SK-N-SH treated with all-trans-retinoic acid at 6 μM for 48 hours (cell line): ENCODE results near the gene CRACR2B.

Experiments
- ATAC-seq: fragments of 200-7000 bp; cut with Tn5 transposase; 3 replicates; pipeline ENCODE4 v1.9.1; 2020; ENCODE audit warnings: mild to moderate bottlenecking, moderate library complexity
- BACH2 ChIP-seq: fragments of 250-450 bp; sonication (Bioruptor Pico); IDR thresholded peaks from 2 replicates; pipeline ENCODE4 v1.9.0; 2021; ENCODE audit warnings: mild to moderate bottlenecking, borderline replicate concordance
- CREB5 ChIP-seq: fragments of 250-450 bp; sonication (Bioruptor Pico); IDR thresholded peaks from 2 replicates; pipeline ENCODE4 v1.5.1; 2020; ENCODE audit warnings: low read depth, mild to moderate bottlenecking, moderate library complexity
- CSDC2 ChIP-seq: fragments of 250-450 bp; sonication (Bioruptor Pico); IDR thresholded peaks from 2 replicates; pipeline ENCODE4 v1.5.0; 2020; ENCODE audit warnings: mild to moderate bottlenecking, moderate library complexity
- CSRNP3 ChIP-seq: fragments of 250-450 bp; sonication (Bioruptor Pico); IDR thresholded peaks from 2 replicates; pipeline ENCODE4 v1.5.1; 2021; ENCODE audit warnings: mild to moderate bottlenecking, moderate library complexity
- GLIS3 ChIP-seq: fragments of 250-450 bp; sonication (Bioruptor Pico); IDR thresholded peaks from 2 replicates; pipeline ENCODE4 v1.5.0; 2020; ENCODE audit warnings: mild to moderate bottlenecking, moderate library complexity
- ISL1 ChIP-seq: fragments of 250-450 bp; sonication (Bioruptor Pico); IDR thresholded peaks from 2 replicates; pipeline ENCODE4 v2.1.2; 2022; ENCODE audit warnings: mild to moderate bottlenecking, moderate library complexity
- OSR1 ChIP-seq: fragments of 250-450 bp; sonication (Bioruptor Pico); IDR thresholded peaks from 2 replicates; pipeline ENCODE4 v1.8.0; 2022; ENCODE audit warnings: moderate library complexity, mild to moderate bottlenecking, inconsistent platforms
- PATZ1 ChIP-seq: fragments of 250-450 bp; sonication (Bioruptor Pico); IDR thresholded peaks from 2 replicates; pipeline ENCODE4 v1.8.0; 2020; ENCODE audit warnings: mild to moderate bottlenecking, moderate library complexity, borderline replicate concordance
- POU6F1 ChIP-seq: fragments of 250-450 bp; sonication (Bioruptor Pico); IDR thresholded peaks from 2 replicates; pipeline ENCODE4 v1.8.0; 2021; ENCODE audit warnings: low read depth, mild to moderate bottlenecking, moderate library complexity, borderline replicate concordance
- RARB ChIP-seq: fragments of 250-450 bp; sonication (Bioruptor Pico); IDR thresholded peaks from 2 replicates; pipeline ENCODE4 v1.8.0; 2021; ENCODE audit warnings: mild to moderate bottlenecking, moderate library complexity
- TCF4 ChIP-seq: fragments of 250-450 bp; sonication (Bioruptor Pico); IDR thresholded peaks from 2 replicates; pipeline ENCODE4 v1.8.0; 2021; ENCODE audit warnings: mild to moderate bottlenecking, moderate library complexity, borderline replicate concordance
- TOX ChIP-seq: fragments of 250-450 bp; sonication (Bioruptor Pico); IDR thresholded peaks from 2 replicates; pipeline ENCODE4 v1.8.0; 2021; ENCODE audit warnings: mild to moderate bottlenecking, moderate library complexity, borderline replicate concordance
- TSHZ2 ChIP-seq: fragments of 250-450 bp; sonication (Bioruptor Pico); IDR thresholded peaks from 2 replicates; pipeline ENCODE4 v1.5.0; 2020; ENCODE audit warnings: mild to moderate bottlenecking, moderate library complexity
- ZC3H10 ChIP-seq: fragments of 250-450 bp; sonication (Bioruptor Pico); IDR thresholded peaks from 2 replicates; pipeline ENCODE4 v1.5.1; 2021; ENCODE audit warnings: mild to moderate bottlenecking, moderate library complexity
- ZFP3 ChIP-seq: fragments of 250-450 bp; sonication (Bioruptor Pico); IDR thresholded peaks from 2 replicates; pipeline ENCODE4 v1.5.0; 2020; ENCODE audit warnings: mild to moderate bottlenecking, moderate library complexity
- ZFP30 ChIP-seq: fragments of 450-650 bp; formaldehyde crosslinking; IDR thresholded peaks from 2 replicates; pipeline ENCODE4 v1.5.0; 2022; ENCODE audit warnings: mild to moderate bottlenecking, moderate library complexity
- ZNF565 ChIP-seq: fragments of 450-650 bp; formaldehyde crosslinking; conservative IDR thresholded peaks from 2 replicates; pipeline ENCODE4 v1.5.0; 2020; ENCODE audit warnings: low read depth, mild to moderate bottlenecking, moderate library complexity
- ZNF70 ChIP-seq: fragments of 450-650 bp; formaldehyde crosslinking; IDR thresholded peaks from 2 replicates; pipeline ENCODE4 v1.5.0; 2020; ENCODE audit warnings: mild to moderate bottlenecking, moderate library complexity
- ZNF8 ChIP-seq: fragments of 450-650 bp; formaldehyde crosslinking; IDR thresholded peaks from 2 replicates; pipeline ENCODE4 v1.5.0; 2020; ENCODE audit warnings: mild to moderate bottlenecking, moderate library complexity

CRACR2B gene

GRCh38 chr11:827146-827896 is 398 bp upstream of the CRACR2B start:
- TF ChIP-seq ZC3H10 (no peak), ZNF8 (no peak), GLIS3 (CRISPR knock-in tag) (no peak), RARB (CRISPR knock-in tag) (no peak), ISL1 (no peak), CSDC2 (CRISPR knock-in tag) (no peak), CREB5 (no peak), BACH2 (no peak), TSHZ2 (CRISPR knock-in tag) (no peak), CSRNP3 (no peak), TCF4 (no peak), ZNF565 (CRISPR knock-in tag) (no peak), ZNF70 (CRISPR knock-in tag) (no peak), TOX (CRISPR knock-in tag) (no peak), PATZ1 (no peak), POU6F1 (CRISPR knock-in tag) (no peak), ZFP30 (CRISPR knock-in tag) (no peak)
- no peak for ATAC-seq

DNA sequence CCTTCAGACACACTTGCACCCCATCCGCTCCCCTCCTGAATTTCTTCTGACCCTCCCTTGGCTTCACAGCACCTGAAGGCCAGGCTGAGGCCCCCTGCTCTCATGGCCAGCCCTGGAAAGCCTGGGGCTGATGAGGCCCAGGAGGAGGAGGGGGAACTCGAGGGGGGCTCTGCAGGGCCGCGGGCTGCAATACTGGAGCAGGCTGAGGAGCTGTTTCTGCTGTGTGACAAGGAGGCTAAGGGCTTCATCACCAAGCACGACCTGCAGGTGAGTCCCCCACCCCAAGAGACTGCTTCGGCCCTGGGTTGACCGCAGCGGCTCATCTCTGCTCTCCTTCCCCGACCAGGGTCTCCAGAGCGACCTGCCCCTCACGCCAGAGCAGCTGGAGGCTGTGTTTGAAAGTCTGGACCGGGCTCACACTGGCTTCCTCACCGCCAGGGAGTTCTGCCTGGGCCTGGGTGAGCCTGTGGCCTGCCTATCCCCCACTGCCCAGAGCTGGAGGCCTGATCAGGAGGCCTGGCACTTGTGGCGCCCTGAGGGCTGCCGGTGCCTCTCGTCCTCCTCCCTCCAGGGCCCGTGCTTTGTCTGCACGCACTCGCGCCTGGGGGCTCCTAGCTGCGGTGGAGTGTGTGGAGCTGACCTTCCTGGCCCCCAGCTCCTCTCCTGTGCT is 922 bp downstream of the CRACR2B start:
- no peak for ATAC-seq
- TF ChIP-seq ZFP30 (CRISPR knock-in tag) (no peak), OSR1 (no peak), ZNF8 (no peak), GLIS3 (CRISPR knock-in tag) (no peak), ISL1 (no peak), PATZ1 (no peak), CREB5 (no peak), TSHZ2 (CRISPR knock-in tag) (no peak), RARB (CRISPR knock-in tag) (no peak), CSRNP3 (no peak), ZFP3 (CRISPR knock-in tag) (no peak), ZNF565 (CRISPR knock-in tag) (no peak)
